GM21528 (cell line): ENCODE data around the gene CCDC178.

Experiments used
- ATAC-seq: cut with Tn5 transposase; IDR thresholded peaks from one replicate; pipeline ENCODE4 v1.9.1; 2021; ENCODE audit warnings: mild to moderate bottlenecking, moderate library complexity; ENCODE audit not compliant: unreplicated experiment, low FRiP score

The CCDC178 gene

GRCh38 chr18:32929213-32929612 lies 511.3 kb downstream of the CCDC178 start:
- ATAC-seq, result no peak

GRCh38 chr18:32922951-32923430 lies 517.5 kb downstream of the CCDC178 start:
- ATAC-seq, result no peak

GRCh38 chr18:32920796-32921787 lies 519.4 kb downstream of the CCDC178 start:
- ATAC-seq, result no peak

GRCh38 chr18:32919799-32920198 lies 520.7 kb downstream of the CCDC178 start:
- ATAC-seq, result peak; percentile 97

GRCh38 chr18:32918692-32919250 lies 521.8 kb downstream of the CCDC178 start:
- no peak for ATAC-seq

- no peak for ATAC-seq
Measured at GRCh38 chr18:32915516-32915915, 525.0 kb downstream of the CCDC178 start.

GRCh38 chr18:32911660-32912284 lies 528.7 kb downstream of the CCDC178 start:
- ATAC-seq, result no peak

GRCh38 chr18:32910694-32911296 lies 529.7 kb downstream of the CCDC178 start:
- no peak for ATAC-seq

- no peak for ATAC-seq
Measured at GRCh38 chr18:32909798-32910561, 530.5 kb downstream of the CCDC178 start.

- no peak for ATAC-seq
Measured at GRCh38 chr18:32908424-32908805, 532.1 kb downstream of the CCDC178 start.

- no peak for ATAC-seq
Measured at GRCh38 chr18:32907648-32908423, 532.7 kb downstream of the CCDC178 start.

GRCh38 chr18:32907311-32907585 lies 533.3 kb downstream of the CCDC178 start:
- ATAC-seq, result no peak

GRCh38 chr18:32906506-32907310 lies 533.8 kb downstream of the CCDC178 start:
- no peak for ATAC-seq

GRCh38 chr18:32905651-32906050 lies 534.9 kb downstream of the CCDC178 start:
- no peak for ATAC-seq

- ATAC-seq, result no peak
Measured at GRCh38 chr18:32902568-32903330, 537.8 kb downstream of the CCDC178 start.

- ATAC-seq, result no peak
Measured at GRCh38 chr18:32899819-32900218, 540.7 kb downstream of the CCDC178 start.

GRCh38 chr18:32896776-32897547 lies 543.6 kb downstream of the CCDC178 start:
- no peak for ATAC-seq
